HG03457 (cell line): Measurements from ENCODE around the gene PRDX5.

Source experiments
- ATAC-seq: cut with Tn5 transposase; IDR thresholded peaks from one replicate; pipeline ENCODE4 v1.9.1; 2021; ENCODE audit warnings: moderate number of reproducible peaks; ENCODE audit not compliant: unreplicated experiment

PRDX5 gene

GRCh38 chr11:64359712-64360445 lies 42.0 kb downstream of the PRDX5 start:
- ATAC-seq = no peak

GRCh38 chr11:64360448-64360921 lies 42.6 kb downstream of the PRDX5 start:
- no peak for ATAC-seq

- no peak for ATAC-seq
Observed at GRCh38 chr11:64361659-64362058, 43.7 kb downstream of the PRDX5 start.

- ATAC-seq = no peak
Observed at GRCh38 chr11:64362339-64362738, 44.4 kb downstream of the PRDX5 start.

- ATAC-seq = no peak
Observed at GRCh38 chr11:64364435-64364834, 46.5 kb downstream of the PRDX5 start.

- no peak for ATAC-seq
Observed at GRCh38 chr11:64364911-64365310, 47.0 kb downstream of the PRDX5 start.

- no peak for ATAC-seq
Observed at GRCh38 chr11:64366751-64367150, 48.8 kb downstream of the PRDX5 start.

GRCh38 chr11:64367931-64368672 lies 50.2 kb downstream of the PRDX5 start:
- ATAC-seq = no peak

- no peak for ATAC-seq
Observed at GRCh38 chr11:64368673-64369074, 50.8 kb downstream of the PRDX5 start.

- no peak for ATAC-seq
Observed at GRCh38 chr11:64369440-64370421, 51.8 kb downstream of the PRDX5 start.

GRCh38 chr11:64371201-64371600 lies 53.3 kb downstream of the PRDX5 start:
- no peak for ATAC-seq
